Endothelial cell of umbilical vein (primary cell): ENCODE results near the gene TXNDC15. TPM values are rescaled to one million over a fixed set of nuclear protein-coding genes. Genes with fewer than 3 reads are reported as not detected.
"Not testable (repeated sequence)": the region's sequence is repeated elsewhere in the genome, so short reads cannot be mapped to it uniquely, and the experiment has no call there.

Experiments used
- BruUV-seq: library from RNA; stranded (reverse); fragments of 400-500 nt; replicated peaks from 2 replicates; lab custom pipeline; 2021; lab: Mats Ljungman, UMichigan
- CTCF ChIA-PET: fragments of 300-600, 350-600 bp; sonication (Branson Sonifier 250); formaldehyde crosslinking; loops from one replicate; lab custom pipeline; 2021; ENCODE audit warnings: antibody characterized with exemption, inconsistent platforms; lab: Charles Lee
- POLR2A ChIA-PET: fragments of 300-600, 350-600 bp; sonication (Branson Sonifier 250); formaldehyde crosslinking; loops from one replicate; lab custom pipeline; 2021; ENCODE audit warnings: antibody characterized with exemption, inconsistent platforms; lab: Charles Lee
- DNase-seq: peaks from one replicate; pipeline ENCODE4 v3.0.0-alpha.2; 2011; ENCODE audit warnings: low read depth, low spot score
- FAIRE-seq: peaks from 2 replicates; lab custom pipeline; 2011; peaks lifted over from hg19 to GRCh38; lab: Jason Lieb, UNC
- H2AFZ ChIP-seq: 2 replicates; pipeline ENCODE4 v1.6.0; 2012; ENCODE audit warnings: low read depth, low read length, control low read depth, inconsistent platforms
- H3K27ac ChIP-seq: 2 replicates; pipeline ENCODE4 v1.5.1; 2011; ENCODE audit warnings: low read depth, mild to moderate bottlenecking, control low read depth, low read length, moderate library complexity; ENCODE audit not compliant: insufficient read depth
- H3K27me3 ChIP-seq, 2 experiments: 2 replicates each; pipeline versions ENCODE4 v1.6.0 to v1.6.1; 2011; ENCODE audit warnings: low read length in 2 of 2, mixed read lengths in 1 of 2; ENCODE audit not compliant: control insufficient read depth in 2 of 2, insufficient read depth in 2 of 2
- H3K36me3 ChIP-seq, 2 experiments: 2 replicates in 1 of 2; 3 replicates in 1 of 2; pipeline ENCODE4 v1.5.1; 2011; ENCODE audit warnings: low read length in 2 of 2, mild to moderate bottlenecking in 1 of 2, moderate library complexity in 1 of 2; ENCODE audit not compliant: control insufficient read depth in 2 of 2, insufficient read depth in 2 of 2; ENCODE audit errors: extremely low read depth in 1 of 2
- H3K4me1 ChIP-seq: 3 replicates; pipeline ENCODE4 v1.5.1; 2011; ENCODE audit warnings: mild to moderate bottlenecking, low read length; ENCODE audit not compliant: control insufficient read depth, insufficient read depth; ENCODE audit errors: extremely low read depth
- H3K4me2 ChIP-seq: 2 replicates; pipeline ENCODE4 v1.6.1; 2011; ENCODE audit warnings: low read length, control low read depth, mixed read lengths; ENCODE audit not compliant: insufficient read depth
- H3K4me3 ChIP-seq, 3 experiments: fragments of 200-600 bp in 1 of 3; sonication (generic), shearing (Covaris generic) in 1 of 3; replicated peaks in 1 of 3; 2 replicates each; pipeline ENCODE4 v1.5.1; 2011 to 2016; ENCODE audit warnings: control low read depth in 3 of 3, low read length in 3 of 3, mild to moderate bottlenecking in 2 of 3, inconsistent platforms in 1 of 3, low read depth in 1 of 3, moderate library complexity in 1 of 3; ENCODE audit not compliant: insufficient read depth in 1 of 3
- H3K79me2 ChIP-seq: 2 replicates; pipeline ENCODE4 v1.6.0; 2012; ENCODE audit warnings: low read length, inconsistent platforms; ENCODE audit not compliant: control insufficient read depth, insufficient read depth
- H3K9ac ChIP-seq: replicated peaks from 2 replicates; pipeline ENCODE3; 2011; ENCODE audit warnings: low read length, control low read depth; ENCODE audit not compliant: insufficient read depth; ENCODE audit errors: extremely low read depth
- H3K9me1 ChIP-seq: replicated peaks from 3 replicates; pipeline ENCODE4 v1.6.0; 2011; ENCODE audit warnings: mild to moderate bottlenecking, low read length; ENCODE audit not compliant: control insufficient read depth, insufficient read depth; ENCODE audit errors: extremely low read depth
- H3K9me3 ChIP-seq: replicated peaks from 2 replicates; pipeline ENCODE4 v1.5.1; 2012; ENCODE audit warnings: low read length, inconsistent platforms; ENCODE audit not compliant: control insufficient read depth, insufficient read depth
- H4K20me1 ChIP-seq: replicated peaks from 2 replicates; pipeline ENCODE3; 2011; ENCODE audit warnings: mild to moderate bottlenecking, low read length; ENCODE audit not compliant: control insufficient read depth, insufficient read depth; ENCODE audit errors: extremely low read depth
- FOS ChIP-seq: IDR thresholded peaks from 2 replicates; pipeline ENCODE4 v1.6.1; 2011; ENCODE audit warnings: mild to moderate bottlenecking, low read length, moderate library complexity, borderline replicate concordance; ENCODE audit not compliant: insufficient read depth
- GATA2 ChIP-seq: IDR thresholded peaks from 2 replicates; pipeline ENCODE4 v1.7.0; 2011; ENCODE audit warnings: low read depth, mild to moderate bottlenecking, moderate library complexity, mixed read lengths, low read length; ENCODE audit not compliant: insufficient read length, insufficient read depth
- JUN ChIP-seq: IDR thresholded peaks from 2 replicates; pipeline ENCODE4 v1.6.1; 2011; ENCODE audit warnings: borderline replicate concordance, low read depth; ENCODE audit not compliant: insufficient read length, insufficient read depth
- MAX ChIP-seq: IDR thresholded peaks from 2 replicates; pipeline ENCODE4 v1.6.1; 2011; ENCODE audit not compliant: insufficient read depth, insufficient read length
- MYC ChIP-seq: IDR thresholded peaks from one replicate; pipeline ENCODE4 v1.6.1; 2011; ENCODE audit warnings: mild to moderate bottlenecking, low read depth, low read length
- POLR2AphosphoS5 ChIP-seq: IDR thresholded peaks from 2 replicates; pipeline ENCODE4 v1.6.1; 2012; ENCODE audit warnings: low read depth, mild to moderate bottlenecking, control low read depth, low read length, moderate library complexity; ENCODE audit not compliant: insufficient read depth
- dilution Hi-C: fragments of 300-500 bp; cut with MboI; formaldehyde crosslinking; loops from one replicate; pipeline ENCODE4 v1.15.0; 2019; ENCODE audit warnings: low sequenced_read_pairs; ENCODE audit not compliant: extremely low pct_ligation_motif_present
- intact Hi-C: fragments of 100-400 bp; cut with micrococcal nuclease; formaldehyde crosslinking; loops from one replicate; pipeline ENCODE4 v1.10.0; 2022
- polyA plus RNA-seq, 4 experiments: library from polyadenylated mRNA; depleted of rRNA in 3 of 4; stranded (reverse) in 3 of 4; unstranded in 1 of 4; fragments of >200 nt; gene quantifications; 2 replicates each; pipeline versions ENCODE4 v1.2.1 to v1.2.3, GENCODE V29; 2011 to 2012; ENCODE audit warnings: missing spikeins in 1 of 4
- total RNA-seq: library from RNA; stranded (reverse); gene quantifications from 2 replicates; pipeline ENCODE4 v1.2.3, GENCODE V29; 2021

TXNDC15 gene
- total and polyA plus RNA-seq, 2 donors (not counting 3 experiments of a cell fraction or from before 2014, with no cell fraction given) = 57.2 to 68.6 TPM

DNA sequence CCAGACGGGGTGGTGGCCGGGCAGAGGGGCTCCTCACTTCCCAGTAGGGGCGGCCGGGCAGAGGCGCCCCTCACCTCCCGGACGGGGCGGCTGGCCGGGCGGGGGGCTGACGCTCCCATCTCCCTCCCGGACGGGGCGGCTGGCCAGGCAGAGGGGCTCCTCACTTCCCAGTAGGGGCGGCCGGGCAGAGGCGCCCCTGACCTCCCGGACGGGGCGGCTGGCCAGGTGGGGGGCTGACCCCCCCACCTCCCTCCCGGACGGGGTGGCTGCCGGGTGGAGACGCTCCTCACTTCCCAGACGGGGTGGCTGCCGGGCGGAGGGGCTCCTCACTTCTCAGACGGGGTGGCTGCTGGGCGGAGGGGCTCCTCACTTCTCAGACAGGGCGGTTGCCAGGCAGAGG, 7.5 kb downstream of the TXNDC15 start:
- CTCF ChIA-PET, H3K9me1 ChIP-seq, H3K36me3 ChIP-seq, DNase-seq, H3K27me3 ChIP-seq, BruUV-seq, H3K4me2 ChIP-seq, dilution Hi-C loops, H4K20me1 ChIP-seq, H3K9me3 ChIP-seq, POLR2A ChIA-PET, intact Hi-C loops, H3K4me3 ChIP-seq, H3K27ac ChIP-seq, H3K4me1 ChIP-seq, H3K9ac ChIP-seq, FAIRE-seq, H2AFZ ChIP-seq: not testable (repeated sequence)
- peaks cover 18% of the 10 kb centered on the region for H3K79me2 ChIP-seq

DNA sequence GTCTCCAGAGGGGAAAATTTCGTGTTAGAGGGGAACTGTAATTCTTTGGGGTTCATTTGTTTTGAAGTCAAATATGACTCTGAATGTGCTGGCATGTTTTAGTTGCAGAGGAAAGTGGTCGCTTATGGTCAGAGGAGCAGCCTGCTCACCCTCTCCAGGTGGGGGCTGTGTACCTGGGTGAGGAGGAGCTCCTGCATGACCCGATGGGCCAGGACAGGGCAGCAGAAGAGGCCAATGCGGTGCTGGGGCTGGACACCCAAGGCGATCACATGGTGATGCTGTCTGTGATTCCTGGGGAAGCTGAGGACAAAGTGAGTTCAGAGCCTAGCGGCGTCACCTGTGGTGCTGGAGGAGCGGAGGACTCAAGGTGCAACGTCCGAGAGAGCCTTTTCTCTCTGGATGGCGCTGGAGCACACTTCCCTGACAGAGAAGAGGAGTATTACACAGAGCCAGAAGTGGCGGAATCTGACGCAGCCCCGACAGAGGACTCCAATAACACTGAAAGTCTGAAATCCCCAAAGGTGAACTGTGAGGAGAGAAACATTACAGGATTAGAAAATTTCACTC, 13.5 kb downstream of the TXNDC15 start:
- FAIRE-seq (no peak), DNase-seq (no peak)
- Histone ChIP-seq H3K79me2 (peaks cover 4% of the 10 kb centered on the region), H2AFZ (no peak overlapping the region), H3K36me3 (peaks cover 0 to 2% of the 10 kb centered on the region in 2 experiments), H3K9me1 (no peaks in the 10 kb centered on the region), H4K20me1 (no peaks in the 10 kb centered on the region), H3K27me3 (no peaks in the 10 kb centered on the region), H3K4me3 (no peak overlapping the region), H3K9ac (no peak overlapping the region), H3K4me2 (no peak overlapping the region), H3K4me1 (no peaks in the 10 kb centered on the region), H3K9me3 (no peaks in the 10 kb centered on the region), H3K27ac (no peak overlapping the region)
- POLR2A ChIA-PET = no interaction called here
- CTCF ChIA-PET = no interaction called here
- no peak for TF ChIP-seq GATA2
- no peak for TF ChIP-seq MYC
- no peak for TF ChIP-seq JUN
- TF ChIP-seq POLR2AphosphoS5 = no peak
- TF ChIP-seq FOS = no peak
- no peak for TF ChIP-seq MAX
- no TSS peak for BruUV-seq
- dilution Hi-C loops = no loop called here
- intact Hi-C loops = no loop called here
